ENCODE results near the gene ELOVL7.
A peak's percentile ranks its signal among the peaks of the same experiment; 100 is the strongest.
"Not testable (repeated sequence)": the region's sequence is repeated elsewhere in the genome, so short reads cannot be mapped to it uniquely, and the experiment has no call there.

The ELOVL7 gene

GRCh38 chr5:60843936-60844905 lies at the start of gene ELOVL7:
ELOVL7 (minus strand) TSS chr5:60844269; CDS start chr5:60787397, 56,872 bp downstream.
- DNase-seq (ENCODE audit: low read depth in 3 of 3): peak in 2 of 3 experiments; percentile 2 to 63

DNA sequence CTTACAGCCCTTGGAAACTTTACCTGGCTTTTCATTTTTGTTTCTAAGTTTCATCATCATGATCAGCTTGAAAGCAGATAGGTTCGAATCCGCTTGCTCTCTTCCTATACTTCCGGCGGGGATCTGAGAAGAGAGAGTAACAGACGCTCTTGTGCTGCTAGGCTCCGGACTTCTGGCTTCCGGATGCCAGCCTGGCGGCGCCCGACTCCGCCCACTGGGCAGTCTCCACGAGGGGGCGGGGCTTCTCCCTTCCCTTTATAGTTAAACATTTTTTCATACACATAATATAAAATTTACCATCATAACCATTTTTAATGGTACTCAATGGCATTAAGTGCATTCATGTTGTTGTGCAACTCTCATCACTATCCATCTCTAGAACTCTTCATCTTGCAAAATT lies 49.5 kb upstream of the ELOVL7 start:
- DNase-seq (ENCODE audit: low read depth in 3 of 3): no peak

- no peak for DNase-seq (ENCODE audit: low read depth in 3 of 3)
Measured at GRCh38 chr5:60891667-60892066, 47.6 kb upstream of the ELOVL7 start.

DNA sequence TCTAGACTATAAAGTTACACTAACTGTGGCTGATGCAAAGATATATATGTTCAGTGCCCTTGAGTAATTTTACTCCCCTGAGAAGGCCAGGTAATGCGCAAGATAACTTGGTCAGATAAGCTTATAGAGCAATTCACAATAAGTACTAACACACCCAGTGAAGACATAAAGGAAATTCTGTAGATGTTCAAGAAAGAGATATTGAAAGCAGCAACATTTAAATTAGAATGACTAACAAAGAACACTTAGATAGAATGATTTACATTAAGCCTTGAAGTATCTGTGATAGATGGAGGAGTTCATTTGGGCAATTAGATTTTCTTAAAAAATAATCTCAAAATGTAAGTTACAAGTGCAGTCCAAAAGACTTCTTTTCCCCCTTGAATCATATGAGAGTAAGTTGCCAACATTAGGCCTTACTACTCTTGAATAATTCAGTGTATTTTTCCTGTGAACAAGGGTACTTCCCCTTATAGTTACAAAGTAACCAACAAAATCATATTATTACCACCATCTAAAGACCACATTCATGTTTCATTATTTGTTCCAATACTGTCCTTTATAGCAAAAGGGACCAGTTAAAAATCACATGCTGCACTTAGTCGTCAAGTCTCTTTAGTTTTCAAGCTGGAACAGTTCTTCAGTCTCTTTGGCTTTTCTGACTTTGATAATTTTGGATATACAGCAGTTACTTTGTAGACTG lies 44.4 kb upstream of the ELOVL7 start:
- no peak for DNase-seq (ENCODE audit: low read depth in 3 of 3)

GRCh38 chr5:60887746-60888145 lies 43.7 kb upstream of the ELOVL7 start:
- no peak for DNase-seq (ENCODE audit: low read depth in 3 of 3)

DNA sequence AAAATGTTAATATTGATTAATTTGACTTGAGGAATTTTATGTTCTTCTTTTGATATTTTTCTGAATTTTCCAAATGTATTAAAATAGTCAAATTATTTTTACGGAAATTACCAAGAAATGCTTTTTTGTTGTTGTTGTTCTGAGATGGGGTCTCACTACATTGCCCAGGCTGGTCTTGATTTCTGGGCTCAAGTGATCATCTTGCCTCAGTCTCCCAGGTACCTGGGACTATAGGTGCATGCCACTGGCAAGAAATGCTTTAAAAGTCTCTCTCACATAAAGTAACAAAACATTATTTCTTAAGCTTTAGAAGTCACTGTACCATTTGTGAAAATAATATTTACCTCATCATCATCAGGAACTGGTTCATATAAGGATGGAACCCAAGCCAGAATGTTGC lies 43.0 kb upstream of the ELOVL7 start:
- no peak for DNase-seq (ENCODE audit: low read depth in 3 of 3)

GRCh38 chr5:60886158-60886557 lies 42.1 kb upstream of the ELOVL7 start:
- DNase-seq (ENCODE audit: low read depth in 3 of 3): no peak

GRCh38 chr5:60883229-60883628 lies 39.2 kb upstream of the ELOVL7 start:
- DNase-seq (ENCODE audit: low read depth in 3 of 3): no peak

DNA sequence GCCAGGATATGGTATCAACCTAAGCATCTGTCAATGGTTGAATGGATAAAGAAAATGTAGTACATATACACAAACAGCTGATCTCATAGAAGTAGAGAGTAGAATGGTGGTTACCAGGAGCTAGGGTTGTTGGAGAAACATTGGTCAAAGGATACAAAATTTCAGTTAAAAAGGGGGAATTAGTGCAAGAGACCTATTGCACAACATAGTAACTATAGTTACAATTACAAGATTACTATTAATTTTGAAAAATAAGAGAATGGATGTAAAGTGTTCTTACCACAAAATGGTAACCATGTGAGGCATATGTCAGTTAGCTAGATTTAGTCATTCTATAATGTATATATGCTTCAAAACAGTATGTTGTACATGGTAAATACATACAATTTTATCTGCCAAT lies 28.8 kb upstream of the ELOVL7 start:
- DNase-seq (ENCODE audit: low read depth in 3 of 3): no peak

DNA sequence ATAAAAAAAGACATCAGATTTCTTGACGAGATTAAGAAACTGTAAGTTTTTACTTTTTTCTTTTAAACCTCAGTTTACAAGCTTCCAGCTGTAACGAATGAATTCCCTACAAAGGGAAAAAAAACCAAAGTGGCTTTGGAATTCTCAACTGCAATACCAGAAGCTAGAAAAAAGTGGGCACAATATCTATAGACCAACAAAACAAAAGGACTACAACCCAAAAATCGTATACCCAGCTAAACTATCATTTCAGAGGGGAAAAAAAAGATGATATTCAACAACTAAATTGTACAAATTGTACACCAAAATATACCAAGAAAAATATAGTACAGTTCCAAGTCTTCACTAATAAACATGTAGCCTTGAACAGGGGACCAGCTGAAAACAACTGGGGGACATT lies 26.8 kb upstream of the ELOVL7 start:
- no peak for DNase-seq (ENCODE audit: low read depth in 3 of 3)

GRCh38 chr5:60860572-60860971 lies 16.5 kb upstream of the ELOVL7 start:
- not testable (repeated sequence) for DNase-seq (ENCODE audit: low read depth in 3 of 3)

- no peak for DNase-seq (ENCODE audit: low read depth in 3 of 3)
Measured at GRCh38 chr5:60856066-60856465, 12.0 kb upstream of the ELOVL7 start.

DNA sequence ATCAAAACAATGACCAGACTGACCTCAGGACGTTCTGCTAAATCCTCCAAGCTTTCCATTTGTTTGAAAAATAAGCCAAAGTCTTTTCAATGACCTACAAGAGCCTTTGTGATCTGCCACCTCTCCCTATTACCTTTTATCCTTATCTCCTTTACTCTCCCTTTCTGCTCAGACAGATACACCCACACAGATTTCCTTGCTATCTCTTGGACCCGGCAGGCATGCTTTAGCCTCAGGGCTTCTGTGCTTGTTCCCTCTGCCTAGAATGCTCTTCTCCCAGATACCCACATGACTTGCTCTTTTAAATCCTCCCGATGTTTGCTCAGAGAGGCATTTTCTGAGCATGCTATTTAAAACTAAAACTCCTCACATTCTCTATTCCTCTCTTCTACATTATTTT lies 8.9 kb upstream of the ELOVL7 start:
- no peak for DNase-seq (ENCODE audit: low read depth in 3 of 3)

- no peak for DNase-seq (ENCODE audit: low read depth in 3 of 3)
Measured at GRCh38 chr5:60852317-60852716, 8.2 kb upstream of the ELOVL7 start.

DNA sequence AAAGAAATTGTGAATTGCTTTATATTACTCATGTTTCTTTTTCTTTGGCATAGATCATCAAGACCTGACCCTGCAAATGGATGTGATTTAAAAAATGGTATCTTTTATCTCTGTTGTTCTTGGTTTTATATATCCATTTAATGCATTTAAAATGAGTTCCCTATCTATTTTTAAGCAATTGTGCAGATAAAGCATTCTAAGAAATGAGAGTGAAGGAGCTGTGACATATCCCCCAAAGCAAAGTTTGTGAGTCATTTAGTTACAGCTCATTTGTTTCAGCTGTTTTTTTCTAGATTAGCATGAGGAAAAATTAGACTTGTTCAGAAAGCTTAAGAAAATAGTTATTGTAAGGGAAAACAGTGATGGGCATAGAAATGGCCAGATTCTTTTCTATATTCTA lies 7.6 kb upstream of the ELOVL7 start:
- DNase-seq (ENCODE audit: low read depth in 3 of 3): no peak

GRCh38 chr5:60846298-60846697 lies 2.2 kb upstream of the ELOVL7 start:
- DNase-seq (ENCODE audit: low read depth in 3 of 3): no peak

GRCh38 chr5:60843386-60843935 lies 608 bp downstream of the ELOVL7 start:
- no peak for DNase-seq (ENCODE audit: low read depth in 3 of 3)

DNA sequence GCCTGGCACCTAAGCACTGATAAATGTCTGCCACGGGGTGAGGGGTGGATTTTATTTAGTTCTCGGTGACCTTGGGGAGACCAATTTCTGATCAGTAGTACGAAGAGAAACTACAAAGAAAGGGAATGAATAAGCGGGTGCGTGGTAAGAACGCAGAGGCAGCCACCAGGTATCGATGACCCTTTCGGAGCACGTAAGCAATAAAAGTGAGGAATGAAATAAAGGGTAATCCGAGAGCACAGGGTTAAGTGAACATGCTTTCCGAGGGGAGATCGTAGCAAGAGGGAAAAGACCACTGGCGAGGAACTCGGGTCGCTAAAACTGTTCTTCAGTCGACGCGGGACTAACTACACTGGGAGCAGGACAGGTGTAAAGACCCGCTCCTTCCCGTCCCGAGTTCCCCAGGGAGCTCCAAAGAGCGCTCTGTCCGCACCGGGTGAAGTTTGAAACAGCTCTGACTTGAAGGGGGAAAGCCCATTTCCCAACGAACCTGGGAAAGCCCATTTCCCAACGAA lies 1.1 kb downstream of the ELOVL7 start:
- no peak for DNase-seq (ENCODE audit: low read depth in 3 of 3)

DNA sequence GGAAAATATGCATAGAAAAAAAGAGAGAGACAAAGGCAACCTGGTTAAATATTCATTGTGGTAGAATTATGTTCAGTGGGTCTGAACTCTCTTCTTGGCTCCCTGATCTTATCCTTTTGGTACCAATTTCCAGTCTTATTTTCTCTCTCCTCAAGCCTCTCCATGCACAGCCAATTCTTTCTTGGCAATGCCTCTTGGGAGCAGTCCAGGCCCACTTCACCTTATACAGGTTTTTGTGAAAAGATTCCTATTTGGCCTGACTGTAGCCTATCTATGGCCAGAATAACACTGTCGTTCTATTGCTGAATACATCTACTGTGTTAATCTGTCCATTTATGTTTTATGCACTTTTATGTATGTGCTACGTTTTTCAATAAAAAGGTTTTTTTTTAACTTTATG lies 2.7 kb downstream of the ELOVL7 start:
- DNase-seq (ENCODE audit: low read depth in 3 of 3): no peak

GRCh38 chr5:60836131-60836530 lies 7.9 kb downstream of the ELOVL7 start:
- DNase-seq (ENCODE audit: low read depth in 3 of 3): no peak

DNA sequence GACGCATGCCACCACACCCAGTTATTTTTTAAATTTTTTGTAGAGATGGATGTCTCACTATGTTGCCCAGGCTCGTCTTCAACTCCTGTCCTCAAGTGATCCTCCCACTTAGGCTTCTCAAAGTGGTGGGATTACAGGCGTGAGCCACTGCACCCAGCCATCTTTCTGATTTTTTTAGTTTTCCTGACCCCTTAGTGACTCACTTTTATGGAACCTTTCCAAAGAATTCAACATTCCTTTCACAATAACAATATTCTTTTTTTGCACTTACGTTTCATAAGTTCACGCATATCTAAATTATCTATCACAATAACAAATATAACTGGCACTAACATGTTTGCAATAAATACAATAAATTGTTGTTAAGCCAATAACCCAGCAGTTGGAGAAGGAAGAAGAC lies 8.5 kb downstream of the ELOVL7 start:
- no peak for DNase-seq (ENCODE audit: low read depth in 3 of 3)

- DNase-seq (ENCODE audit: low read depth in 3 of 3): no peak
Measured at GRCh38 chr5:60833520-60833919, 10.5 kb downstream of the ELOVL7 start.
